ENCODE results near the gene AMIGO3.
"Not testable (repeated sequence)": the region's sequence is repeated elsewhere in the genome, so short reads cannot be mapped to it uniquely, and the experiment has no call there.

AMIGO3 gene, protein sequence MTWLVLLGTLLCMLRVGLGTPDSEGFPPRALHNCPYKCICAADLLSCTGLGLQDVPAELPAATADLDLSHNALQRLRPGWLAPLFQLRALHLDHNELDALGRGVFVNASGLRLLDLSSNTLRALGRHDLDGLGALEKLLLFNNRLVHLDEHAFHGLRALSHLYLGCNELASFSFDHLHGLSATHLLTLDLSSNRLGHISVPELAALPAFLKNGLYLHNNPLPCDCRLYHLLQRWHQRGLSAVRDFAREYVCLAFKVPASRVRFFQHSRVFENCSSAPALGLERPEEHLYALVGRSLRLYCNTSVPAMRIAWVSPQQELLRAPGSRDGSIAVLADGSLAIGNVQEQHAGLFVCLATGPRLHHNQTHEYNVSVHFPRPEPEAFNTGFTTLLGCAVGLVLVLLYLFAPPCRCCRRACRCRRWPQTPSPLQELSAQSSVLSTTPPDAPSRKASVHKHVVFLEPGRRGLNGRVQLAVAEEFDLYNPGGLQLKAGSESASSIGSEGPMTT

GRCh38 chr3:49719214-49719884 is at the start of gene AMIGO3:
Gene AMIGO3, minus strand, starts transcription at chr3:49719684. Its CDS starts 219 bp downstream, at chr3:49719465.
- peak; percentile 48 for DNase-seq

- DNase-seq: no peak
Observed at GRCh38 chr3:49763981-49764380, 44.5 kb upstream of the AMIGO3 start.

DNA sequence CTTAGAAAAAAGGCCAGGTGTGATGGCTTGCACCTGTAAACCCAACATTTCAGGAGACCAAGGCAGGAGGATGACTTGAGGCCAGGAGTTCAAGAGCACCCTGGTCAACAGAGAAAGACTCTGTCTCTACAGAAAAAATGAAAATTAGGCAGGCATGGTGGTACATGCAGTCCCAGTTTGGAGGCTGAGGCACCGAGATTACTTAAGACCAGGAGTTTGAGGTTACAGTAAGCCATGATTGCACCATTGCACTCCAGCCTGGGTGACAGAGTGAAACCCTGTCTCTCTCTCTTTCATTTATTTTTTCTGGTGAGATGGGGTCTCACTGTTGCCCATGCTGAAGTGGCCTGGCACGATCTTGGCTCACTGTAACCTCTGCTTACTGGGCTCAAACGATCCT is 42.2 kb upstream of the AMIGO3 start:
- DNase-seq: no peak

- DNase-seq: no peak
Observed at GRCh38 chr3:49759226-49759625, 39.7 kb upstream of the AMIGO3 start.

- DNase-seq: no peak
Observed at GRCh38 chr3:49757197-49757596, 37.7 kb upstream of the AMIGO3 start.

- DNase-seq: no peak
Observed at GRCh38 chr3:49756036-49756435, 36.6 kb upstream of the AMIGO3 start.

DNA sequence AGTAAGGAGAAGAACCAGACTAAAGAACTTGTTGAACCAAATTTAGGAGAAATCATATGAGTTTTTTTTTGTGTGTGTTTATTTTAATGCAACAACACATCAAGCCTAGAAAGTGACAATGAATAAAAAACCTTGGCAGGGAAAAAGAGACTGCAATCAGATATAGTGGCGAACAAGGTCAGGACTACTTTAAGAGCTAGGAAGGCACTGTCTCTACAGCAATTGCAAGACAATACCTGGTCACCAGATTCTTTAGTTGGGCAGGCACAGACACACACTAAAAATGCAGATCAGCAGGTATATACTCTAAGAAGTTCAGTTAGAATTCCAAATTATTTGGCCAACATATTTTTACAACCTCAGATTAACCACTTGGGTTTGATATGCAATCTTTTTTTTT is 35.1 kb upstream of the AMIGO3 start:
- DNase-seq: no peak

DNA sequence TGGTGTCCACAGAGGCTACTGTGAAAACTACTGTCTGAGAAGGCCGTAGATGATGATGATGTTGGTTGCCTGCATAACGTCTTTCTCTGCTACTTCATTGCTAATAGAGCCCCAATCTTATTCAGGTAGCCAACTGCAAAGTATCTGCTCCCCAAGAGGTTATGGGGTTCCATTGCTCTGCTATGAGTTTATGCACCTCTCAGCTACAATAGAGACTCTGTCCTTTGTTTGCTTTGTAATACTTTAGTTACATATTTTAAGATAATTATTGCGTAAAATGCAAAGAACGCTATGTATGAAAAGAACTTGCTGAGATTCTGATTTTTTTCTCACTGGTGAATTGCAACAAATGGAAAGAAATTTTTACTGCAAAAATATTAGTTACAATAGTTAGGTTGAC is 32.0 kb upstream of the AMIGO3 start:
- DNase-seq: no peak

DNA sequence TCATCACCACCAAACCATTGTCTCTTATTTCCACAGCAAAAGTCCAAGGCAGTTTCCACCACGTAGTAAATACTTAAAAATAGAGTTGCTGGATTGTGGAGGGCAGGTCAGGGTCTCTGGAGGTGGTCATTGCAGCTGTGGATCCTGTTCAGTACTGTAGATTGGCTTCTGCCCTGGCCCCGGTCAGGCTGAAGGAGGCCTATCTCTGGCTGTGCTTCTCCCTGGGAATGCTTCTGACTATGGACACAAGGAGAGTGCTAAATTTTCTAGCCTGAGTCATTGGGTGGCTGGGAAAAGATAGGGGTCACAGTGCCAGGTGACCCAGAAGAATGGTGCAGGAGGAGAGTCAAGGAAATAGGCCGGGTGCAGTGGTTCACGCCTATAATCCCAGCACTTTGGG is 30.6 kb upstream of the AMIGO3 start:
- DNase-seq: no peak

DNA sequence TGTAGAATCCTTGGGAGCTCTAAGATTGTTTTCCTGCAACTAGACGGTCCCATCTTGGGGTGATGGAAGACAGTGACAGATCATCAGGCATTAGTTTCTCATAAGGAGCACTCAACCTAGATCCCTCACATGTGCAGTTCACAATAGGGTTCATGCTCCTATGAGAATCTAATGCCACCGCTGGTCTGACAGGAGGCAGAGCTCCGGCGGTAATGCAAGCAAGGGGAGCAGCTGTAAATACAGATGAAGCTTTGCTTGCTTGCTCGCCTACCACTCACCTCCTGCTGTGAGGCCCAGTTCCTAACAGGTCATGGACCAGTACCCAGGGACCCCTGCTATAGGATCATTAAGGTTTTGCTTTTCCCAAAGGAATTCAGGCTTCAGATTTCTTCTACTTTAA is 29.4 kb upstream of the AMIGO3 start:
- not testable (repeated sequence) for DNase-seq

GRCh38 chr3:49747792-49748480 is 28.5 kb upstream of the AMIGO3 start:
- no peak for DNase-seq

DNA sequence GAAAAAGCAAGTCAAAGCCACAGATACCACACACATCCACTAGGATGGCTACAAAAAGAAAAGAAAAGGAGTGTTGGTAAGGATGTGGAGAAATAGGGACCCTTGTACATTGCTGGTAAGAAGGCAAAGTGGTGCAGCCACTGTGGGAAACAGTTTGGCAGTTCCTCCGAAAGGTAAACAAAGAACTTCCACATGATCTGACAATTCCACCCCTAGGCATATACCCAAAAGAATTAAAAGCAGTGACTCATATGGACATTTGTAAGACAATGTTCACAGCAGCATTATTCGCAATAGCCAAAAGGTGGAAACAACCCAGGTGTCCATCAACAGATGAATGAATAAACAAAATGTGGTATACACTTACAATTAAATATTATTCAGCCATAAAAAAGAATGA is 26.5 kb upstream of the AMIGO3 start:
- no peak for DNase-seq

GRCh38 chr3:49740427-49740826 is 20.9 kb upstream of the AMIGO3 start:
- DNase-seq: no peak

- DNase-seq: no peak
Observed at GRCh38 chr3:49738067-49738713, 18.7 kb upstream of the AMIGO3 start.

- no peak for DNase-seq
Observed at GRCh38 chr3:49734752-49735151, 15.3 kb upstream of the AMIGO3 start.

DNA sequence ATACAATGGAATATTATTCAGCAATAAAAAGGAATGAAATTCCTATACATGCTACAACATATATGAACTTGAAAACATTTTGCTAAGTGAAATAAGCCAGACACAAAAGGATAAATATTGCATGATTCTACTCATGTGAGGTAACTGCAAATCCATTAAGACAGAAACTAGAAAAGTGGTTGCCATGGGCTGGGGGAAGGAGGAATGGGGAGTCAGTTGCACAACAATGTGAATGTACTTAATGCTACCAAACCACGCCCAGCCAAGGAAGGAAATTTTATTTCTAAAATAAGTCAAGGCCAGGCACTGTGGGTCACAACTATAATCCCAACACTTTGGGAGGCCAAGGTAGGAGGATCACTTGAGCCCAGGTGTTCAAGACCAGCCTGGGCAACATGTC is 14.1 kb upstream of the AMIGO3 start:
- DNase-seq: no peak

DNA sequence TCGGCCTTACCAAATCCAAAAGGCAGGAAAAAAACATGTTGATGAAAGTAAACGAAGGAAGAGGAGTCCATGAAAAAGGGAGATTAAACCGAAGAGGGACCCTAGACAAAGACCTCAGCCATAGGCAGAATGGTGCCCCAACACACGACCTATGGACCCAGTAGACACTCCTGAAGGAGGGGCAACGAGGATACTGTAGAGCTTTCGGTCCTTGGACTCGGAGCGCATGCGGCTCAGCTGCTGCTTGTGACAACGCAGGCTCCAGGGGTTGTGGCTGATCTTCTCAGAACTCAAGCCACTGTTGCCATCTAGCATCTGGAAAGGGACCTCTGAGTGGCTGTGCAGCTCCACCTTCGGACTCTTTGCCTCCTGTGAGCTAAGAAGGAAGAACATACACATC is 13.1 kb upstream of the AMIGO3 start:
- no peak for DNase-seq

- no peak for DNase-seq
Observed at GRCh38 chr3:49729966-49730609, 10.6 kb upstream of the AMIGO3 start.

- no peak for DNase-seq
Observed at GRCh38 chr3:49727924-49728361, 8.5 kb upstream of the AMIGO3 start.

- no peak for DNase-seq
Observed at GRCh38 chr3:49727154-49727923, 7.9 kb upstream of the AMIGO3 start.

DNA sequence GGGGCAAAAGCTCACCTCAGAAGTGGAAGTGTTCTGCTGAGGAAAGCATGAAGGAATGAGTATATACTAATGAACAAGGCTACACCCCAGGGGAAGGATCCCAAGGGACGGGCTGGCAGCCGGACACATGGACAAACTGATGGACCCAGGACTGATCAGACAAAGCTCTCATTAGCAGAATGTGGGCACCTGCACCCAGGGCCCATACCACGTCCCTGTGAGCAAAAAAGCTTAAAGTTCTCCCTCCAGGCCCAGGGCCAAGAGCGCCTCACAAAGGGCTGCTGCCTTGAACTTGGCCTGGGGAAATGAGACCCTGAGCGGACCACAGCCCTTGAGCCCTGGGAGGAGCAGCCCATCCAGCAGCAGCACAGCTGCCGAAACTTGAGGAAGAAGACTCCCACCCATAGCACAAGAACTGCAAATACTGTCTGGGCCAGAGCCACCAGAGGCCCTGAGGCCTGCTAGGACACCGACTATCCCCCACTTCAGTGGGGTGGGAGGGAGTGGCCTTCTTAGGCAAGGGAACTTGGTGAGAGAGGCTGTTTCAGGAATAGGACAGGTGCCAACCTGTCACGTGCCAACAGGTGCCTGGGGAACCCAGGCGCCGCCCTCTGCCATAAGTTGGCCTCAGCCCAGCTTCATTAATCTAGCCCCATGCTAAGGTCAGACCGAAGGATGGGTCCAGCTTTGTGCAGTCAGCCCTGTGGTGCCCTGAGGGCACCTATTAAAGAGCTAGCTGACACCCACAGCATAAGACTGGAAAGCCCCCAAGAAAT is 6.6 kb upstream of the AMIGO3 start:
- DNase-seq: no peak

Data from NCI-H1694 treated with DMSO at 0.1 percent for 48 hours (cell line).